OCI-LY7 (cell line): ENCODE measurements around the gene SLC9A7.

Source experiments
- CTCF ChIP-seq: fragments of 200-600 bp; sonication (generic); conservative IDR thresholded peaks from 2 replicates; pipeline ENCODE4 v1.5.1; 2014; ENCODE audit warnings: mild to moderate bottlenecking, antibody characterized with exemption, low read length, moderate library complexity, mixed read lengths
- EZH2phosphoT487 ChIP-seq: fragments of 200-600 bp; sonication (generic); IDR thresholded peaks from 2 replicates; pipeline ENCODE4 v1.6.1; 2018; ENCODE audit warnings: low read depth, borderline replicate concordance, mild to moderate bottlenecking, mixed run types, antibody characterized with exemption, low read length, moderate library complexity, mixed read lengths

GRCh38 chrX:46573331-46573891, 185.5 kb downstream of the SLC9A7 start, which contains the start of gene CHST7:
- TF ChIP-seq CTCF (peak; percentile 70), EZH2phosphoT487 (no peak)
